Calu3 (cell line): ENCODE results near the gene SETX. TPM values are rescaled to one million over a fixed set of nuclear protein-coding genes. Genes with fewer than 3 reads are reported as not detected.

Experiments used
- BruUV-seq: library from RNA; stranded (reverse); fragments of 400-500 nt; replicated peaks from 2 replicates; lab custom pipeline; 2021; lab: Mats Ljungman, UMichigan
- CTCF ChIA-PET: fragments of 300-600 bp; sonication (Branson Sonifier 250); formaldehyde crosslinking; loops from one replicate; lab custom pipeline; 2022; ENCODE audit warnings: antibody characterized with exemption; lab: Charles Lee
- DNase-seq: peaks from one replicate; pipeline ENCODE4 v3.0.0; 2022
- H3K27ac Mint-ChIP-seq: one replicate; pipeline ENCODE4 v1.8.0; 2022; ENCODE audit warnings: mixed read lengths; ENCODE audit not compliant: unreplicated experiment
- H3K27me3 Mint-ChIP-seq: one replicate; pipeline ENCODE4 v1.8.0; 2022; ENCODE audit warnings: mixed read lengths; ENCODE audit not compliant: unreplicated experiment
- H3K36me3 Mint-ChIP-seq: one replicate; pipeline ENCODE4 v1.8.0; 2022; ENCODE audit warnings: mild to moderate bottlenecking, moderate library complexity, mixed read lengths; ENCODE audit not compliant: insufficient read depth, unreplicated experiment
- H3K4me1 Mint-ChIP-seq: one replicate; pipeline ENCODE4 v1.8.0; 2022; ENCODE audit warnings: mild to moderate bottlenecking, low read depth, mixed read lengths; ENCODE audit not compliant: unreplicated experiment
- H3K4me3 Mint-ChIP-seq: one replicate; pipeline ENCODE4 v1.8.0; 2022; ENCODE audit warnings: mild to moderate bottlenecking, low read depth, moderate library complexity, mixed read lengths; ENCODE audit not compliant: unreplicated experiment
- H3K9me3 Mint-ChIP-seq: one replicate; pipeline ENCODE4 v1.8.0; 2022; ENCODE audit warnings: low read depth, mixed read lengths; ENCODE audit not compliant: unreplicated experiment
- intact Hi-C: fragments of 100-400 bp; cut with micrococcal nuclease; formaldehyde crosslinking; loops from one replicate; pipeline ENCODE4 v1.10.0; 2022; ENCODE audit not compliant: unreplicated experiment
- total RNA-seq: library from RNA; stranded (reverse); gene quantifications from 2 replicates; pipeline ENCODE4 v1.2.3, GENCODE V29; 2022
- TF ChIP-seq, protein P1 (sequence below): fragments of 200-600 bp; IDR thresholded peaks from one replicate; pipeline ENCODE4 v1.8.0; 2022; ENCODE audit warnings: antibody characterized with exemption; ENCODE audit not compliant: unreplicated experiment

Gene SETX
- total RNA-seq, 1 experiment from 2014 or later, result 24.2 TPM

DNA sequence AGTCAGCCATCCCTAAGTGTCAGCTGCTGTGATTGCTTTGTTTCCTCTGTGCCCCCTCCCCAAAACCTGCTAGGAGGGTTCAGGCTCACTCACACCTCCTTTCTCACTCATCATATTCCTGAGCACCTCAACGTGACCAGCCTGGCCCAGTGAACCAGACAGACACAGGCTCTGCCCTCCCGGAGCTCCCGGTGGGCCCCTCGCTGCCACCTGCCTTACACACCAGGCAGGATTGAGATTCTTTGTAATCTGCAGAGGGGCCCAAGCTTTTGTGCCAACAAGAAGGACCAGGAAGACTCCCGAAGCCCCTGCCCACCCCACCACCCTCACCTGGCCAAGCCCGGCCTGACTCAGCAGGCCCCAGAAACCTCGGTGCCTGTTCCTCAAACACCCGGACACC lies 105.1 kb downstream of the SETX start:
- no TSS peak for BruUV-seq
- Mint-ChIP-seq H3K27ac (no peak overlapping the region), H3K27me3 (peaks cover 21% of the 10 kb centered on the region), H3K4me1 (no peaks in the 10 kb centered on the region), H3K36me3 (no peaks in the 10 kb centered on the region), H3K9me3 (peaks cover 3% of the 10 kb centered on the region), H3K4me3 (no peak overlapping the region)
- CTCF ChIA-PET, result interaction anchor here (1.0 kb wide), 1 partner anchor 9 kb away, joined by 3 read pairs; no protein-coding TSS in a partner anchor
- intact Hi-C loops, result no loop called here
- TF ChIP-seq, protein P1, sequence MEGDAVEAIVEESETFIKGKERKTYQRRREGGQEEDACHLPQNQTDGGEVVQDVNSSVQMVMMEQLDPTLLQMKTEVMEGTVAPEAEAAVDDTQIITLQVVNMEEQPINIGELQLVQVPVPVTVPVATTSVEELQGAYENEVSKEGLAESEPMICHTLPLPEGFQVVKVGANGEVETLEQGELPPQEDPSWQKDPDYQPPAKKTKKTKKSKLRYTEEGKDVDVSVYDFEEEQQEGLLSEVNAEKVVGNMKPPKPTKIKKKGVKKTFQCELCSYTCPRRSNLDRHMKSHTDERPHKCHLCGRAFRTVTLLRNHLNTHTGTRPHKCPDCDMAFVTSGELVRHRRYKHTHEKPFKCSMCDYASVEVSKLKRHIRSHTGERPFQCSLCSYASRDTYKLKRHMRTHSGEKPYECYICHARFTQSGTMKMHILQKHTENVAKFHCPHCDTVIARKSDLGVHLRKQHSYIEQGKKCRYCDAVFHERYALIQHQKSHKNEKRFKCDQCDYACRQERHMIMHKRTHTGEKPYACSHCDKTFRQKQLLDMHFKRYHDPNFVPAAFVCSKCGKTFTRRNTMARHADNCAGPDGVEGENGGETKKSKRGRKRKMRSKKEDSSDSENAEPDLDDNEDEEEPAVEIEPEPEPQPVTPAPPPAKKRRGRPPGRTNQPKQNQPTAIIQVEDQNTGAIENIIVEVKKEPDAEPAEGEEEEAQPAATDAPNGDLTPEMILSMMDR, result no peak
- DNase-seq, result no peak

DNA sequence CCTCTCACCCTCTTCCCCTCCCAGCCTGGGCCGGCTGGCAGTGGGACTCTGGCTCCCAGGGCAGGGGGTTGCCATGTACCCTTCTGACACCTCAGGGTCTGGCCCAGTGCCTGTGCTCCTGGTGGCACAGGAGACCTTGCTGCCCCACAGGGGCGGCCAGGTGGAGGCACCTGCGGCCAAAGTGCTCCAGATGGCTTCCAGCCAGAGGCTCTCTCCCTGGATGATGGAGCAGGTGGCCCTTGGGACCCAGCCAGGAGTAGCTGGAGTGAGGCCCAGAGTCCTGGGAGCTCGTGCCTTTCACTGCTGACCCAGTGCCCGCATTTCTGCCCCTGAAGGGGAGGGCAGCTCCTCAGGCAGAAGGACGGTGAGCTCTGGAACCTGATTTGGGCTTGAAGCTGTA lies 105.7 kb downstream of the SETX start:
- no peak overlapping the region for H3K4me3 Mint-ChIP-seq
- no TSS peak for BruUV-seq
- DNase-seq, result no peak
- H3K36me3 Mint-ChIP-seq, result no peaks in the 10 kb centered on the region
- CTCF ChIA-PET, result interaction anchor here (1.0 kb wide), 1 partner anchor 10 kb away, joined by 3 read pairs; no protein-coding TSS in a partner anchor
- peaks cover 3% of the 10 kb centered on the region for H3K9me3 Mint-ChIP-seq
- no peak overlapping the region for H3K27ac Mint-ChIP-seq
- no peaks in the 10 kb centered on the region for H3K4me1 Mint-ChIP-seq
- TF ChIP-seq, protein P1, result no peak
- peaks cover 26% of the 10 kb centered on the region for H3K27me3 Mint-ChIP-seq
- intact Hi-C loops, result no loop called here

DNA sequence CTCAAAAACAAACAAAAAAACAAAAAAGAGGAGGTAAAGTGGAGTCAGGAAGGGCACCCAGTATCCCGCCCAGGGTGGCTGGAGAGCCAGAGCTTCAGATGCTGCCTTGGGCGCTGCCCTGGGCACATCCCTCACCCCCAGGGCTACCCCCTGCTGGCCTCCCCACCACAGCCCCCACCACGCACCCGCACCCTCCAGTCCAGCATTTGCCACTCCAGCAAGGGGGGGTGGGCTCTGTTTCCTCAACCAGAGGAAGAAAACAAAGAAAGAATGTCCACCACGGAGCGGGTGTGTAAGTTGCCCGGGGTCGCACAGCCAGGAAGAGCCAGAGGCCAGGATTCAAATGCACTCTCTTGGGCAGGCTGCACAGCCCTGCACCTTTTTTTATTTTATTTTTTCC lies 106.8 kb downstream of the SETX start:
- Mint-ChIP-seq H3K9me3 (peaks cover 3% of the 10 kb centered on the region), H3K4me1 (no peaks in the 10 kb centered on the region), H3K27me3 (peaks cover 38% of the 10 kb centered on the region), H3K4me3 (no peak overlapping the region), H3K36me3 (no peaks in the 10 kb centered on the region), H3K27ac (no peak overlapping the region)
- CTCF ChIA-PET, result no interaction called here
- no peak for DNase-seq
- BruUV-seq, result no TSS peak
- TF ChIP-seq, protein P1, result no peak
- intact Hi-C loops, result no loop called here

DNA sequence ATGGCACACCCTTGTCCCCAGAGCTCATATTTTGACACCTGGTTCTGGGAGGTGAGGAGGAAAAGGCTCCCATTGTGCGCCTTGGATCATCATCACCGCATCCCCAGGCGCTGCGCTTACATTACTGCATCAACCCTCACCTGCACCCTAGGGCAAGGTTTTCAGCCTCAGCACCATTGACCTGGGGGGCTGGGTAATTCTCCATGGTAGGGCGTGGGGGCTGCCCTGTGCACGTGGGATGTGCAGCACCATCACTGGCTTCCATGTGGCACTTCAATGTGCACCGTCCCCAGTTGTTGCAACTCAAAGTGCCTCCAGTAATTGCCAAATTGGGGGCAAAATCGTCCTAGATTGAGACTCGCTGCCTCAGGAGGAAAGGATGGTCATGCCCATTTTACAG lies 109.3 kb downstream of the SETX start:
- DNase-seq, result no peak
- H3K36me3 Mint-ChIP-seq, result peaks cover 12% of the 10 kb centered on the region
- intact Hi-C loops, result no loop called here
- CTCF ChIA-PET, result no interaction called here
- H3K4me3 Mint-ChIP-seq, result no peak overlapping the region
- H3K27ac Mint-ChIP-seq, result no peak overlapping the region
- H3K4me1 Mint-ChIP-seq, result peaks cover 9% of the 10 kb centered on the region
- TF ChIP-seq, protein P1, result no peak
- H3K9me3 Mint-ChIP-seq, result no peaks in the 10 kb centered on the region
- no TSS peak for BruUV-seq
- peaks cover 63% of the 10 kb centered on the region for H3K27me3 Mint-ChIP-seq
